ENCODE results near the gene SUCNR1.
"Not testable (repeated sequence)": the region's sequence is repeated elsewhere in the genome, so short reads cannot be mapped to it uniquely, and the experiment has no call there.

Gene SUCNR1

DNA sequence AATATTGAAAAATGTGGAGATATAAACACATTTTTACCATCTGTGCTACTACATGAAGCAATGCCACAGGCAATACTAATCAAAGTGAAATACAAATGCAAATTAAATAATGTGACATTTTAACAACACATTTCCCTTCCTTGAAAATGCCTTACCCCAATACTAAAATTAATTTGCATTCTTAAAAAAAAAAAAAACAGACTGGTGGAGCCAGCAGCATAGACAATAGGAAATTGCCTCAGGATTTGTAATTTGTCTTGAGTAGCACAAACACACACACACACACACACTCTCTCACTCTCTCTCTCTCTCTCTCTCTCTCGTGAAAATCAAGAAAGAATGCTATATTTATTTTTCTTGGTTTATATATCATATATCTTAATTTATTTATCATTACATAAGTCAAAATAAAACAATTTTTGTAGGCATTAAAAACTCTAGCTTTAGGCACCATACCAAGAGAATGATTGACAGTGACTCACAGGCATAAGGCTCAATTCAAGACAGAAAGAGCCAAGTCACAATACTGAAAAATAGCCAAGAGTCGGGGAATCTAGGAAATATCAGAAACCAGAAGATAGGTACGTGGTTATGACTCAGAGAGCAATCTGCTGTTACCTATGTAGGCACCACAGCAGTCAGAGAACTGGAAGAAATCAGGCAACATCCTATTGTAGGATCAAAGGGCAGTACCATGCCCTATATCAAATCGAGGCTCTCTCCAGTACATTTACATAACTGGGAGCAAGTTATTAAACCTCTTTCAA is 23.0 kb downstream of the SUCNR1 start:
- no peak overlapping the region for H3K27ac ChIP-seq
- TF ChIP-seq ZFX (IDR thresholded peaks at IDR 0.05; ENCODE audit: borderline replicate concordance): no peak
- TF ChIP-seq, protein P1, sequence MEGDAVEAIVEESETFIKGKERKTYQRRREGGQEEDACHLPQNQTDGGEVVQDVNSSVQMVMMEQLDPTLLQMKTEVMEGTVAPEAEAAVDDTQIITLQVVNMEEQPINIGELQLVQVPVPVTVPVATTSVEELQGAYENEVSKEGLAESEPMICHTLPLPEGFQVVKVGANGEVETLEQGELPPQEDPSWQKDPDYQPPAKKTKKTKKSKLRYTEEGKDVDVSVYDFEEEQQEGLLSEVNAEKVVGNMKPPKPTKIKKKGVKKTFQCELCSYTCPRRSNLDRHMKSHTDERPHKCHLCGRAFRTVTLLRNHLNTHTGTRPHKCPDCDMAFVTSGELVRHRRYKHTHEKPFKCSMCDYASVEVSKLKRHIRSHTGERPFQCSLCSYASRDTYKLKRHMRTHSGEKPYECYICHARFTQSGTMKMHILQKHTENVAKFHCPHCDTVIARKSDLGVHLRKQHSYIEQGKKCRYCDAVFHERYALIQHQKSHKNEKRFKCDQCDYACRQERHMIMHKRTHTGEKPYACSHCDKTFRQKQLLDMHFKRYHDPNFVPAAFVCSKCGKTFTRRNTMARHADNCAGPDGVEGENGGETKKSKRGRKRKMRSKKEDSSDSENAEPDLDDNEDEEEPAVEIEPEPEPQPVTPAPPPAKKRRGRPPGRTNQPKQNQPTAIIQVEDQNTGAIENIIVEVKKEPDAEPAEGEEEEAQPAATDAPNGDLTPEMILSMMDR (IDR thresholded peaks at IDR 0.05): no peak

DNA sequence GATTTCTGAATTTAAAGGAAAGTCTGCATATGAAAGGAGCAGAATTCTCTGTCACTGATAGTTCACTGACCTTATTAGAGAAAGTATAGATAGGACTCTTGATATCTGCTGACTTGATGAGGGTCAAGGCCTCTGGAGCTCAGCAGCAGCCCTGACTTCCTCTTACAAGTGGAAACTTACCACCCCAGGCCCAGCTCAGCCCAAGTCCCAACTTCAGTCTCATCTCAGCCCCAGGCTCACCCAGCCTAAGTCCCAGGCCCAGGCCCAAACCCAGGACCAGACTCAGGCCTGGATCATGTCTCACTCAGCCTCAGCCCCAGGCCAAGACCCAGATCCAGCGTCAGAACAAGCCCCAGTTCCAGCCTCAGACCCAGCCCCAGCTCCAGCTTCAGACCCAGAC is 24.7 kb downstream of the SUCNR1 start:
- not testable (repeated sequence) for H3K27ac ChIP-seq

DNA sequence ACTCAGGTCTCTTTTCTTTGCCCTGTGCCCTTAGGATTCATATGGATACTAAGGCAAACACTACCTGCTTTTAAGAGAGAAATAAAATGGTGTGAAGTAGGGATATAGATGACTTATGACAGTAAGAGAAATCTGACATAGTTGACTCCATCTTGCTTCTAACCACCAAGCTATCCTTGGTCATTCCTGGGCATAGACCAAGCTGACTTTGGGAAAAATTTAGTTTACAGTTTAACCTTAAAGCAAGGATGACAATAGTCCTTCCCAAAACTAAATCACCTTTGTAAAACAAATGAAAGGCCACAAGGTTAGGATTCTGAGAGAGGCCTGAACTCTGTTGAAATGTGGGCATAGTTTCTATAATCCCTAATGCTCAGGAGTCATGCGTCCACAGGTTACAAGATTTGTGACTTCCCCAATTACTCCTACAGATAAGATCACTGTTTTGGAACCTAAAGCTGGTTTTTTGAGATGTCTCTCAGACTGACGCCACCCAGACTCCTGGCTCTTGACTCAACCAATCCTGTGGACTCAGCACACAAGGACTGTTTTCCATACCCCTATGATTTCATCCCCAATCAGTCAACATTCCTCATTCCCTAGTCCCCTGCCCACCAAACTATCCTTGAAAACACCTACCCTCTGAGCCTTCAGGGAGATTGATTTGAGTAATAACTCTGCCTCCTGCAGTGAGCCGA is 25.3 kb downstream of the SUCNR1 start:
- not testable (repeated sequence) for H3K27ac ChIP-seq

DNA sequence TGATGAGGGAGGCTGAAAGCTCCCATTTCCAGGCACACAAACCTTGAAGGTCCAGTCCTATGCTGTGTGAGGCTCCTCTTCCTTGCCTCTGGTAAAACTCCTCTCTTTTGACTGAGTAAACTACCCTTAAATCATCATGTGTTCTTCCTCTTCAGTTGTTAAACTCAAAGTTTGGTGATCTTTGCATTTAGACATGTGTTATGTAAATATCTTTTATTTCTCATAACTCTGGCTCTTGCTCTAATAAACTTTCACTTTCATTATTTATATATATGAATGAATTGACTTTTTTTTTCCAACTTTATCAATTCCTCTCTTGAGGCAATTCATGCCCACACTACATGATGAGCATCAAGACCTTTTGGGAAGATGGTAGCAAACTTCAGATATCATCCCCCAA is 26.6 kb downstream of the SUCNR1 start:
- no peak overlapping the region for H3K27ac ChIP-seq
- no peak for TF ChIP-seq ZFX (IDR thresholded peaks at IDR 0.05; ENCODE audit: borderline replicate concordance)
- TF ChIP-seq, protein P1 (IDR thresholded peaks at IDR 0.05): no peak

DNA sequence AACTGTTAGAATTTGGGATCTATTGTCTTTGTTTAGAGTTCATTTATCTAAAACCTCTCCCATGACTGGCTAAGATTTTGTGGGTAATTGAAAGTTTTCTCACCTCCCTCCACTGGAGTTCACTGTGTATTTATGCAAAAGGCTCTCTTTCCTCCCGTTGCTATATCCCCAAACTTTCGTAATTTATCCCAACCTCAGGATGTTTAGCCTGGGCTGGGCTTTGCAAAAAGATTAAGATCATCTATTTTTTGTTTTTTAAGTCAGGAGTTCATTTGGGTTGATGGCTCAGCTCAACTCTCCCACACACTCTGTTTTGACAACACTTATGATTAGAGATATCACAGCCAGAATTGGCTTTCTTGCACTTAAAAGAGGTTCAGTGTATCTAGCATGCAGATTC is 27.0 kb downstream of the SUCNR1 start:
- H3K27ac ChIP-seq: no peak overlapping the region
- TF ChIP-seq ZFX (IDR thresholded peaks at IDR 0.05; ENCODE audit: borderline replicate concordance): no peak
- TF ChIP-seq, protein P1 (IDR thresholded peaks at IDR 0.05): no peak

DNA sequence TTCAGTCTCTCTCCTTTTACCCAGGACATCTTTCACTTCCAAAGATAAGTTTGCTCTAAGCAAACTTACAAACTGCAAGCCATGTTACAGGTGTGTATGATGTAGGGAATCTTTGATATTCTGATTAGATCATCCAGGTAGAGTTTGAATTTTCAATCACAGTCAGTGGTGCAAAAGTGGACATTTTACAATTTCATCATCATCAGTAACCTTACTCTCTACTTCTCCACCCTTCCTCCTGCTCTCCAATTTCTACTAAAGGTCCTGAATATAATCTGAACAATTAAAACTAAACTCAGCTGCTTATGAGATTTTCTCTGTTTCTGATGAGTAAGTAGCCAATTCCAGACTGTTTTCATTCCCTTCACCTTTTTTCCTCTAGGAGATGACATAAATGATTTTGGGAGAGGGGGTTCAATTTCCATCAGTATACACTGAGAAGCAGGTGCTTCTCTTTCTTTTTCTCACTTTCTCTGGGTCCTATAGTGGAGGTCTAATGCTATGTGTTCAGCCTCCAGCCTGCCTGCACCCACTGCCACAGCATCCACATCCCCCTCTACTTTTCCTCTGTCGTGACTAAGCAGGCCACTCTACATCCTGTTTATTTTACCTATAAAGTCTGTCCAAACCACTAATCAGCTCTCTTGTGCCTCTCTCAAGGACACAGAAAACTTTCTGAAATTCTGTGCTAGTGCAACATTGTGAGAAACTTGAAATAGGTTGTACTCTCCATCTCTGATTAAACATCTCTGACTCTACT is 27.6 kb downstream of the SUCNR1 start:
- H3K27ac ChIP-seq: no peak overlapping the region

DNA sequence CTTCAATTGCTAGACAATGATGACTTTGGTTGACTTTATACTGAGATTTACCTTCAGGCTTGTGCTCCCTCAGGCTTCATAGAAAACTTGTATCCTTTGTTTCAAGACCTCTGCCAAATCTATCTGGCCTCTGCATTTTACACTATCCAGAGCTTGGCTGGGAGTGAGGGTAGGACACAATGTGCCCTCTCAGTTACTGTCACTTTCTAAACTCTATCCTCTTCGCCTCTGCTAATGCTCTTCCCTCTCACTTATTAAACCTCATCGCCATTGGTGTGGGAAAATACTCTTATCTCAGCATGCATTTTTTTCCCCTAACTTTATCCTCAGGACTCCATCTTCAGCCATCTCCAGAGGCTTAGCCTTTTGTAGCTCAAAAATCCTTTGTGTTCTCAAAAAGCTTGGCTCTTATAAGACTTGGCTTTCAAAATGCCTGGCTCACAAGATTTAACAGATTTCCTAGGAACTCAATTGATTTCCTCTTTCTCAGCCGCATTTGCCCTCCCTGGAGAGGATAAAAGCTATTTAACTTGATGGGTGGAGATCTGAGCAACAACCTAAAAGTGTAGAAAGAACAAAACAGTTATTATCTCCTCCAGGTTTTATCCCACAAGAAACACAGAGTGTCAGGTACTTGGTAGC is 28.3 kb downstream of the SUCNR1 start:
- TF ChIP-seq, protein P1 (IDR thresholded peaks at IDR 0.05): no peak
- TF ChIP-seq ZFX (IDR thresholded peaks at IDR 0.05; ENCODE audit: borderline replicate concordance): no peak
- no peak overlapping the region for H3K27ac ChIP-seq

More for the DNA sequence above, 27.6 kb downstream of the SUCNR1 start:
- TF ChIP-seq, protein P1 (IDR thresholded peaks at IDR 0.05): no peak
- no peak for TF ChIP-seq ZFX (IDR thresholded peaks at IDR 0.05; ENCODE audit: borderline replicate concordance)
